Measurements from ENCODE around the gene DARS1.

DARS1 gene

DNA sequence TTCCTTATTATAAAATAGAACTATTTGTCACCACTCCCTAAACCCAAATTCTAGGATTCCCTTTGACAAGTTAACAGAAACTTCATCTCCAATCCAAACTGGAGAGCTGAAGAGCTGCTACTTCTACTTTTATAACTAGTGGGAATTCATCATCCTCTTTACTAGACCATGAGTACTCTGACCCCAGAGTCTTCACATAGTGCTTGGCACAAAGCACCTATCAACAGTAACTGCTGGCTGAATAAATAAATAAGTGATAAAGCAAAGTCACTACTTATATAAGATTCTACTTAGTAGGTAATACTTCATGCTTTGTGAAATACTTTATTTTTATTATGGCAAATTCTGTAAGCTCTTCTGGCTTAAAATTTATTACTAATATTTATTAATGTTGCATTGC lies 49.5 kb downstream of the DARS1 start:
- peaks cover 3% of the 10 kb centered on the region for H3K9me3 Mint-ChIP-seq
- peaks cover 74% of the 10 kb centered on the region for H3K36me3 Mint-ChIP-seq (ENCODE audit: low read depth)
- no peaks in the 10 kb centered on the region for H3K27me3 Mint-ChIP-seq (ENCODE audit: low read depth)
- DNase-seq (ENCODE audit: low spot score), result no peak
- H3K4me1 Mint-ChIP-seq (ENCODE audit: low read depth), result peaks cover 54% of the 10 kb centered on the region
- no peak overlapping the region for H3K4me3 Mint-ChIP-seq
- no peak overlapping the region for H3K27ac Mint-ChIP-seq

DNA sequence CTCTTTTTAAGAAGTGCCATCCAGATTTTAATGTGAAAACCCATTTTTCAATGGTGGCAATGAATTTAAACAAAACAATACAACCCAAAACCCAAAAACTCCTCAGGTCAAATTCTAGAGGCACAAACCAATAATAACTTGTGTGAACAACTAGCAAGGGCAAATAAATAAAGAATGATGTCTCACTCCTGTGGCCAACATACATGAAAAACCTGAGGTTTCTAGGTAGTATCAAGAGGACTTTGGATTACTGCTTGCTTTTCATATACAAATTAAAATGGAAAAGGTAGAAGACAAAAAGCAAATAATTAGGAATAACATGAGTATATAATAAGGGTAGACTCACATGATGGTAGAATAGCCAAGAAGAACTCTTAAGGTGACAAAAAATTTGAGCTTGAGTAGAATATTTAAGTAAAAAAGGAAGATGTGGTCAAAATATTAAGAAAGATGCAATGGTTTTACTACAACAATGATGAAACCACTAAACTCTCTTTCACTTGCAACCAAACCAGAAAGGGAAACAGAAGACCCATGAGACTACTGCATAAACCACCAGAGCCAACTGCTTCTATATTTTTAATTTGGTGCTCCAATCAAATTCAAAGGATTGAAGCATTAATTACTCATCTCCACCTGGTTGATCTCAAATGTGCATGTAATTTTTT lies 53.5 kb downstream of the DARS1 start:
- Mint-ChIP-seq H3K27me3 (ENCODE audit: low read depth) (no peaks in the 10 kb centered on the region), H3K9me3 (no peaks in the 10 kb centered on the region), H3K4me3 (peak overlapping the region; percentile 39), H3K4me1 (ENCODE audit: low read depth) (peaks cover 47% of the 10 kb centered on the region), H3K27ac (peak overlapping the region; percentile 83), H3K36me3 (ENCODE audit: low read depth) (peaks cover 66% of the 10 kb centered on the region)
- DNase-seq (ENCODE audit: low spot score), result no peak

DNA sequence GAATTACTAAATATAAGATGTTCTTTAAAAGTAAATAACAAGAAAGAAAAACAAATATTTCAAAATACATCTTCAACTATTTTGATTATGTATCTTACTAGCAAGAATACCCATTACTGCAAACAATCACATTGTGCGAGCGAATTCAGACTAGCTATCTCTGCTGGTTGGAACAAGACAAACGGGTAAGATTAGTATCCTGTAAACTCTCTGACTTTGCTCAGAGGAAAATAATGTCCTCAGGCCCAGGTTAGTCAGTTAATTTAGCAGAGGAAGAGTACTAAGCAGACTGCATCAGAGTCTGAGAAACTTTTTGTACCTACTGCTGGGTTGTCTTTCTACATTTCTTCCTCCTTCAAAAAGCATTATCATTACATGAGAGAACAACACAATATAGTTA lies 58.8 kb downstream of the DARS1 start:
- Mint-ChIP-seq H3K27ac (no peak overlapping the region), H3K27me3 (ENCODE audit: low read depth) (no peaks in the 10 kb centered on the region), H3K9me3 (no peaks in the 10 kb centered on the region), H3K4me3 (no peak overlapping the region), H3K36me3 (ENCODE audit: low read depth) (peaks cover 43% of the 10 kb centered on the region), H3K4me1 (ENCODE audit: low read depth) (peaks cover 24% of the 10 kb centered on the region)
- no peak for DNase-seq (ENCODE audit: low spot score)

DNA sequence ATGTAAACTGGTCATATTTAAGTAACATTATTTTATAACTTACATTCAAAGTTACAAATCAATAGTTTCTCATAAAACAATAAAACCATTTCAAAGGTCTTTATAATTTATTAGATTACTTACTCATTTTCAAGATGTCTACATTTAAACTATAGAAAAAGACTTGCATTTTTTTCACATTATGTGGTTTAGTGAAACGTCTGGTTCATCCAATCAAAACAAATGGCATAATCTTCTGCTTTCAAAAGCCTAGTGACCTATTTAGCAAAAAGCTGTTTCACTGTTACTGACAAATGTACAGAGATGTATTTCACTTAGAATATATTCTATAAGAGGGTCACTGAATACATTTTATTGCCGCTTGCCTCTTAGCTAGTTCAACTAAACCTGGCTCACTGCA lies 59.9 kb downstream of the DARS1 start:
- peaks cover 38% of the 10 kb centered on the region for H3K36me3 Mint-ChIP-seq (ENCODE audit: low read depth)
- H3K4me1 Mint-ChIP-seq (ENCODE audit: low read depth), result peaks cover 17% of the 10 kb centered on the region
- H3K4me3 Mint-ChIP-seq, result no peak overlapping the region
- no peaks in the 10 kb centered on the region for H3K27me3 Mint-ChIP-seq (ENCODE audit: low read depth)
- no peak overlapping the region for H3K27ac Mint-ChIP-seq
- H3K9me3 Mint-ChIP-seq, result no peaks in the 10 kb centered on the region
- DNase-seq (ENCODE audit: low spot score), result no peak

DNA sequence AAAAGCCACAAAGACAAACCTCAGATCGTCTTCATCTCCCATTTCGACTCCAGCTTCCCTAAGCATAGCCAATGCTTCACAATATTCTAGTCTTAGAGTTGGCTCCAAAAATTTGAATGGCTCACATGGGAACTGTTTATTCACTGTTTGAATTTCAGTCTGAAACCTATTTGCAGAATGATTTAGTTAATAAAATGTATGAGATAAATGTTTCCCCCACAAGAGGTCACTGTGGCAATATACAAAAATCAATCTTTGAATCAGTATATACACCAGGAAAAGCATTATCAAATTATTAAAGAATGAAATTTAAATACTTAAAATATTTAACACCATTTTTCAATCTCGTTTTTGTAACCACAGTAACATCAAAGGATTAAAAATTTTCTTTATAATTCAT lies 69.2 kb downstream of the DARS1 start:
- peaks cover 15% of the 10 kb centered on the region for H3K4me1 Mint-ChIP-seq (ENCODE audit: low read depth)
- no peaks in the 10 kb centered on the region for H3K27me3 Mint-ChIP-seq (ENCODE audit: low read depth)
- no peak for DNase-seq (ENCODE audit: low spot score)
- no peaks in the 10 kb centered on the region for H3K9me3 Mint-ChIP-seq
- H3K4me3 Mint-ChIP-seq, result no peak overlapping the region
- H3K36me3 Mint-ChIP-seq (ENCODE audit: low read depth), result peaks cover 21% of the 10 kb centered on the region
- no peak overlapping the region for H3K27ac Mint-ChIP-seq

DNA sequence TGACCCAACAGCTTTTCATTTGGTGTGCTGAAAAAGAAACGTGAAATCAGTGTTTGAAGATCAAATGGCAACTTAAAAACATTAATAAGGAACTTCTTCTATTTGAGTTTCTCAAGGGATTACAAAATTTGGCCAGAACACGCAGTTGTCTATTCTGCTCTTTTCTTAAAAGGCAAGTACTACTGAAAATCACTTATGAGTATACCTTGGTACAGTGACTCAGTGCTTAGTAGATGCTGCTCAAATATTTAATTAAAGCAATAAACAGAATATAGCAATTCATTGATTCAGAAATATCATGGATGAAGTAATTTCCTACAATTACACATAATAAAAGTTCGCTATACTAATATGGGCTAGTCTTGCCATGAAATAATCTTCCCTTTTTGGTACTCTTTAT lies 70.9 kb downstream of the DARS1 start:
- Mint-ChIP-seq H3K9me3 (no peaks in the 10 kb centered on the region), H3K27ac (no peak overlapping the region), H3K4me1 (ENCODE audit: low read depth) (peaks cover 15% of the 10 kb centered on the region), H3K36me3 (ENCODE audit: low read depth) (peaks cover 27% of the 10 kb centered on the region), H3K27me3 (ENCODE audit: low read depth) (no peaks in the 10 kb centered on the region), H3K4me3 (no peak overlapping the region)
- no peak for DNase-seq (ENCODE audit: low spot score)

DNA sequence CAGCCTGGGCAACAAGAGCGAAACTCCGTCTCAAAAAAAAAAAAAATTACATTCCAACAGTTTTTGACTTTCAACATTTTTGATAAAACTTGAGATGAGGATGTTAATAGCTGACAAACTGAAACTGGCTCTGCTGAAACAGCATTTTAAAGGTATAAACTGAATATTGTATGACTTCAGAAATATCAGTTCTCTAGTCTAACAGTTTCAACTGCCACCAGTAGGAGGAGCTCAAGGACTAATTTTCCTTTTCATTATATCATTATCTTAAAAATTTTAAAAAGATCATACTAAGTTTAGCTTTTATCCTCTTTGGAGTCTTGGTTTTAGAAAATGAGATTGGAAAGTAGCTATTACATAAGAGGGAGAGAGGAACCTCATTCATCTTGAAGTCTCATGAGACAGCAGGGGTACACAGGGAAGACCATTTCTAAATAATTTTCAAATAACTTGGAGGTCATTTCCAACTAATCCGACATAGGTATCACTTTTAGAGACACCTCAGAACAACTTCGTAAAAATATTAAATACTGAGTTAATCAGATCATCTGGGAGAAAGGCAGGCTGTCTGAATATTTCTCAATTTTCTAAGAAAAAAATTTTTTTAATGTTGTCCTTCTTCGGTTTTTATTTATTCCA lies 71.6 kb downstream of the DARS1 start:
- peaks cover 29% of the 10 kb centered on the region for H3K36me3 Mint-ChIP-seq (ENCODE audit: low read depth)
- no peak overlapping the region for H3K4me3 Mint-ChIP-seq
- no peak for DNase-seq (ENCODE audit: low spot score)
- peak overlapping the region; percentile 55 for H3K27ac Mint-ChIP-seq
- peaks cover 15% of the 10 kb centered on the region for H3K4me1 Mint-ChIP-seq (ENCODE audit: low read depth)
- H3K9me3 Mint-ChIP-seq, result no peaks in the 10 kb centered on the region
- no peaks in the 10 kb centered on the region for H3K27me3 Mint-ChIP-seq (ENCODE audit: low read depth)

DNA sequence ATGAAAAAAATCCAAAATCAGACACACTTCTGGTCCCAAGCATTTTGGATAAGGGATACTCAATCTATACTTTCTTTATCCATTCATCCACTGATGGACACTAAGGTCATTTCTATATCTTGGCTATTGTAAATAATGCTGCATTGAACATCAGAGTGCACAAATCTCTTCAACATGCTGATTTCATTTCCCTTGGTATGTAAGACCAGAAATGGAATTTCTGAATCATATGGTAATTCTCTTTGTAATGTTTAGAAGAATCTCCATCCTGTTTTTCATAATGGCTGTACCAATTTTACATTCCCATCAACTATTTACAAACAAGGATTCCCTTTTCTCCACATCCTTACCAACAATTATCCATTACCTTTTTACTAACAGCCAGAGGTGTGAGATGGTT lies 75.5 kb downstream of the DARS1 start:
- no peak for DNase-seq (ENCODE audit: low spot score)
- Mint-ChIP-seq H3K9me3 (no peaks in the 10 kb centered on the region), H3K4me3 (no peak overlapping the region), H3K36me3 (ENCODE audit: low read depth) (peaks cover 47% of the 10 kb centered on the region), H3K27me3 (ENCODE audit: low read depth) (no peaks in the 10 kb centered on the region), H3K4me1 (ENCODE audit: low read depth) (peaks cover 5% of the 10 kb centered on the region), H3K27ac (no peak overlapping the region)

DNA sequence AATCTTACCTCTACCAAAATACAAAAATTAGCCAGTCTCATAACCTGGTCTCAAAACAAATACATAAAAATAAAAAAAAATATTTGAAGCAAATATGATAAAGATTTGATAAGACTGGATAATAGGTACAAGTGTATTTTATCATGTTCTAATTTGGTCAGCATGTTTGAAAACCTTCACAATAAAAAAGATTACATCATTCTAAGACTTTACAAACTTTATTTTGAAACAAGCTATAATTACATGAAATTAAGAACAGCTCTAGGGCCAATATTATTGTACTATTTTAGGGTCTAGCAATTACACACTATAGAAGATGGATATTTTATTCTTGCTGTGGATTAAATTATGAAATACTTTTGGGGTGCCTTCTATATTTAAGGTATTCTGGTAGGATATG lies 79.7 kb downstream of the DARS1 start:
- DNase-seq (ENCODE audit: low spot score), result no peak
- H3K27ac Mint-ChIP-seq, result no peak overlapping the region
- H3K9me3 Mint-ChIP-seq, result no peaks in the 10 kb centered on the region
- no peak overlapping the region for H3K4me3 Mint-ChIP-seq
- H3K36me3 Mint-ChIP-seq (ENCODE audit: low read depth), result peaks cover 53% of the 10 kb centered on the region
- peaks cover 3% of the 10 kb centered on the region for H3K4me1 Mint-ChIP-seq (ENCODE audit: low read depth)
- H3K27me3 Mint-ChIP-seq (ENCODE audit: low read depth), result no peaks in the 10 kb centered on the region

DNA sequence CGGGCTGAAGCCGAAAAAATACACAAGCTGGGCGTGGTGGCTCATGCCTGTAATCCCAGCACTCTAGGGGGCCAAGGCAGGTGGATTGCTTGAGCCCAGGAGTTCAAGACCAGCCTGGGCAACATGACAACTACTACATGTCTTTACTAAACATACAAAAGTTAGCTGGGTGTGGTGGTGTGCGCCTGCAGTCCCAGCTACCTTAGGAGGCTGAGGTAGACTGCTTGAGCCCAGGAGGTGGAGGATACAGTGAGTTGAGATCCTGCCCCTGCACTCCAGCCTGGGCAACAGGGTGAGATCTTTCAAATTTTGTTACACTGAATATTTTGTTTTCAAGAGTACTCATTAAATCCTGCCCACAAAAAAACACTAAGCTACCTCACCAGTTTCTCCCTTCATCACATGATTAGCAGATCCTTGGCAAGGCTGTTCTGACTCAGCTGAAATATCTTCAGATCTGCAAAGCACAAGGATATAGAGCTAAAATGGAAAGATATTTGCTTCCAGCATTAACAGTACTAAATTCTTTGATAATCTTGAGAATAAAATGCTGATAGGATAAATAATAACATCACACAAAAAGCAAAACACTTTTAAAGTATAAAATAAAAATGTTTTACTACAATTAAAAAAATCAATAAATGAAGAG lies 81.0 kb downstream of the DARS1 start:
- no peak for DNase-seq (ENCODE audit: low spot score)
- H3K9me3 Mint-ChIP-seq, result no peaks in the 10 kb centered on the region
- peaks cover 51% of the 10 kb centered on the region for H3K36me3 Mint-ChIP-seq (ENCODE audit: low read depth)
- H3K27ac Mint-ChIP-seq, result no peak overlapping the region
- H3K4me3 Mint-ChIP-seq, result no peak overlapping the region
- peaks cover 3% of the 10 kb centered on the region for H3K4me1 Mint-ChIP-seq (ENCODE audit: low read depth)
- no peaks in the 10 kb centered on the region for H3K27me3 Mint-ChIP-seq (ENCODE audit: low read depth)

DNA sequence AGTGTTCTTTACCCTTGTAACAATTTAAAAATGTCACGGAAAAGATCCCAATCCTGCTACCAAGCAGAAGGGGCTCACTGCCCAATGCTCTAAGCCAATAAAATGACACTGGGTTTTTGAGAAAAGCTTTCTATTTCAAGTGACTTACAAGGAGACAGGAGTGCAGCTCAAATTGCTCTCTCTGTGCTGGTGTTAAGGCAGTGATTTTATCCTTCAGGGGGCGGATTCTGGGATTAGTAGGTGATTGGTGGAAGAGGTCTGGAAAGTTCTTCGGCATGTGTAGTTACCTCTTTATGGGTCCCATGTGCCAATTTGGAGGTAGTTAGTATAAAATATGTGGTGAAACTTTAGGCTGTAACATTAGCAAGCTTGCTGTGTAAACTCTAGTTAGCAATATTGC lies 81.8 kb downstream of the DARS1 start:
- H3K27me3 Mint-ChIP-seq (ENCODE audit: low read depth), result no peaks in the 10 kb centered on the region
- no peak overlapping the region for H3K27ac Mint-ChIP-seq
- H3K4me1 Mint-ChIP-seq (ENCODE audit: low read depth), result peaks cover 3% of the 10 kb centered on the region
- no peak overlapping the region for H3K4me3 Mint-ChIP-seq
- no peak for DNase-seq (ENCODE audit: low spot score)
- H3K36me3 Mint-ChIP-seq (ENCODE audit: low read depth), result peaks cover 47% of the 10 kb centered on the region
- no peaks in the 10 kb centered on the region for H3K9me3 Mint-ChIP-seq

DNA sequence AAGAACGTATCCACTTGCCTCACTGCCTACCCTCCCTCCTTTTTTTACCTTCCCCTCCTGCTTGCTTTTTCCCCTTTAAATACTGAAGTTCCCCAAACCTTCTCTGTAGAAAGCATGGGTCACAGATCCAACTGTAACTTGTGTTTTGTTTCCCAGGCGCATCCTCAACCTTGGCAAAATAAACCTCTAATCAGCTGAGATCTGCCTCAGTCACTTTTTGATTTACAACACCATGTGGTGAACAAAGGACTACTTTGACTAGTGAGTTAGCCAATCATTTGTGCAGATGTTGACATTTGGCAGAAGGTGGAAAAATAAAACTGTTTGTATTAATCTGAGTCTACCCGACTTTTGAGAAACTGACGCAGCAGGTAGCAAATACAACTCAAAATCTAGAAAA lies 85.9 kb downstream of the DARS1 start:
- Mint-ChIP-seq H3K36me3 (ENCODE audit: low read depth) (peaks cover 31% of the 10 kb centered on the region), H3K27me3 (ENCODE audit: low read depth) (no peaks in the 10 kb centered on the region), H3K4me3 (no peak overlapping the region), H3K27ac (no peak overlapping the region), H3K4me1 (ENCODE audit: low read depth) (peaks cover 3% of the 10 kb centered on the region), H3K9me3 (no peaks in the 10 kb centered on the region)
- no peak for DNase-seq (ENCODE audit: low spot score)

DNA sequence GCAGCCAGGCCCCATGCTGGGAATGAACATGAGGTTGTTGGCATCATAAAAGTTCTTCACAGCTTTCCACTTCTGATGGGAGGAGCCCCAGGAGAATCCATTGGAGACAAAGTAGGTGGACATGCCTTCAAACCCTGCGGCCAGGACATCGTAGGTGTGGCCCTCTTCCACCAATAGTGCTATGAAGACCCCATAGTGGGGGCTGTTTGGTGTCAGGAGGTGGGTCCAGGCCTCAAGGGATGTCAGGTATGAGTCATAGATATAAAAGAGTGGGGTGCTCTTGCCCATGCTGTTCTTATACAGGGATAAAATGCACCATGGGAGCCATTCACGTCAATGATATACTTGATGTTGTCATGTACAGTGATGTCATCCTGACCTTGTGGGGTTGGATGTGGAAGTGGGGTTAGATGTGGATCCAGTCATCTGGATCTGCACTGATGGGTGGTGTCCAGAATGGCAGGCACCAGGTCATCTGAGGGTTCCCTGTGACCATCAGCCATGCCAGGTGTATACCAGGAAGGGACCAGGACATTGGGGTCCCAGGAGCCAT lies 87.1 kb downstream of the DARS1 start:
- no peak for DNase-seq (ENCODE audit: low spot score)
- H3K27me3 Mint-ChIP-seq (ENCODE audit: low read depth), result no peaks in the 10 kb centered on the region
- H3K36me3 Mint-ChIP-seq (ENCODE audit: low read depth), result peaks cover 26% of the 10 kb centered on the region
- no peak overlapping the region for H3K27ac Mint-ChIP-seq
- H3K9me3 Mint-ChIP-seq, result no peaks in the 10 kb centered on the region
- no peaks in the 10 kb centered on the region for H3K4me1 Mint-ChIP-seq (ENCODE audit: low read depth)
- H3K4me3 Mint-ChIP-seq, result no peak overlapping the region

DNA sequence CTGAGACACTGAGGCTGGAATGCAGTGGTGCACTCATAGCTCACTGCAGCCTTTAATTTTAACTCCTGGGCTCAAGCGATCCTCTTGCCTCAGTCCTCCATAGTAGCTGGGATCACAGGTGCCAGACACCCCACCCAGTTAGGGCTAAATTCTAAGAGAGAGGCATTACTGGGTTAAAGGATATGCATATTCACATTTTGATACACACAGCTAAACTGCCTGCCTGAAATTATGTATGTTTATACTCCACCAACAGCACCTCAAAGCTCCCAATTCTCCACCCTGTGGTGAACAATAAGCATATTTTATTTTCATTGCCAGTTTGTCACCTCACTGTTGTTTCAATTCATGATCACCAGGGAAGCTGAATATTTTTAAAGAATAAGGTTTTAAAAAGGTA lies 90.5 kb downstream of the DARS1 start:
- no peak overlapping the region for H3K27ac Mint-ChIP-seq
- H3K4me1 Mint-ChIP-seq (ENCODE audit: low read depth), result no peaks in the 10 kb centered on the region
- no peaks in the 10 kb centered on the region for H3K27me3 Mint-ChIP-seq (ENCODE audit: low read depth)
- H3K36me3 Mint-ChIP-seq (ENCODE audit: low read depth), result peaks cover 12% of the 10 kb centered on the region
- H3K9me3 Mint-ChIP-seq, result no peaks in the 10 kb centered on the region
- H3K4me3 Mint-ChIP-seq, result no peak overlapping the region
- DNase-seq (ENCODE audit: low spot score), result no peak
